Body of pancreas (tissue), 4 donors: ENCODE measurements around the gene ADAMTSL3.

ENCODE experiments used
- CTCF ChIP-seq, 7 experiments: fragments of 450-650 bp in 4 of 7; fragments of 200-600 bp in 3 of 7; sonication (generic) in 3 of 7; IDR thresholded peaks; one replicate each; pipeline ENCODE4 v1.5.1; 2016 to 2019; ENCODE audit warnings: antibody characterized with exemption in 7 of 7
- POLR2A ChIP-seq, 3 donors: fragments of 450-650 bp; IDR thresholded peaks; one replicate each; pipeline ENCODE4 v1.6.1; 2016; ENCODE audit warnings: antibody characterized with exemption in 3 of 3, mild to moderate bottlenecking in 2 of 3

DNA sequence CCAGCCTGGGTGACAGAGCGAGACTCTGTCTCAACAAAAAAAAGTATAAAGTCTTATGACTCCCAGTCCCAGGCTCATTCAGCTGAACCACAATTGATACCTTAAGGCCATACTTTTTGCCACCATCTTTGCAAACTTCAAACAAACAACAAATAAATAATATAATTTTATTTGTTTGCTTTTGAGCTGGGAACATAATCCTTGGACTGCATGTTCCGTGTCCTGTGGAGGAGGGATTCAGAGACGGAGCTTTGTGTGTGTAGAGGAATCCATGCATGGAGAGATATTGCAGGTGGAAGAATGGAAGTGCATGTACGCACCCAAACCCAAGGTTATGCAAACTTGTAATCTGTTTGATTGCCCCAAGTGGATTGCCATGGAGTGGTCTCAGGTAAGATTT, 238.6 kb downstream of the ADAMTSL3 start:
- TF ChIP-seq CTCF (IDR thresholded peaks at IDR 0.05) (no peak), POLR2A (IDR thresholded peaks at IDR 0.05) (no peak)
